Measurements from ENCODE around the gene LRBA.

DNA sequence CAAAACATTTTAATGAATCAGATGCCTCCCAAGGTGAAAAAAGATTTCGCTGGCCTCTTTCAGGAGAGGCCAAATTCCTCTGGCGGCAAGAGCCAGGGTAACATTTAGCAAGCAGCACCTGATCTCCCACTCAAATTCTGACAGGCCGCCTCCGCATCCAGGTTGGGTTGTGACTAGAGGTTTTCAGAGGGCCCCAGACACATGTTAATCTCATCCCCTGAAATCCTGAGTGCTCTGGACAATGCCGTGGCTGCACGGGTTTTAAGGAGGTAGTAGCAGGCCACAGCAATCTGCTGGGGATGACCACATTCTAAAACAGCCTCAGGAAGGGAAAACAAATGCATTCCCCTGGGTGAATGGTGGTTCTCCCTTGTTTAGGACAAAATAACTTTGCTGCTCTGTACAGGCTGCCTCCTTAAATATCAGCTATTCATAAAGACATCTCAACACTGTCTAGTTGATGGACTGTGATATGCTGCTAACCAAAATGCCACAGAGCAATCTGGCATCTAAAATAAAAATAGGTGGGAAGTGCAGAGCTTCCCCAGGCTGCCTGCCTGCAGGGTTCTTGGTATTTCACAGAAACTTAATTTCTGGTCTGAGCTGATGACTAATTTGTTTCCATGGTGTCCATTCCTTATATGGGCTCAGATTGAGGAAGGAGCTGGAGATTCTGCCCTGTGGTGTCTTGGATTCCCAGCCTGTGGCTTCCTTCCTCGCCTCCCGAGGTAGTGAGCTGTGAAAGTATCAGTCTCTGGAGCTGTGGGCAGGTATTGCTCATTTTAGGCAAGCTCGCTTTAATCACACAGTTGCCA is 734.8 kb downstream of the LRBA start:
- TF ChIP-seq, protein P1, sequence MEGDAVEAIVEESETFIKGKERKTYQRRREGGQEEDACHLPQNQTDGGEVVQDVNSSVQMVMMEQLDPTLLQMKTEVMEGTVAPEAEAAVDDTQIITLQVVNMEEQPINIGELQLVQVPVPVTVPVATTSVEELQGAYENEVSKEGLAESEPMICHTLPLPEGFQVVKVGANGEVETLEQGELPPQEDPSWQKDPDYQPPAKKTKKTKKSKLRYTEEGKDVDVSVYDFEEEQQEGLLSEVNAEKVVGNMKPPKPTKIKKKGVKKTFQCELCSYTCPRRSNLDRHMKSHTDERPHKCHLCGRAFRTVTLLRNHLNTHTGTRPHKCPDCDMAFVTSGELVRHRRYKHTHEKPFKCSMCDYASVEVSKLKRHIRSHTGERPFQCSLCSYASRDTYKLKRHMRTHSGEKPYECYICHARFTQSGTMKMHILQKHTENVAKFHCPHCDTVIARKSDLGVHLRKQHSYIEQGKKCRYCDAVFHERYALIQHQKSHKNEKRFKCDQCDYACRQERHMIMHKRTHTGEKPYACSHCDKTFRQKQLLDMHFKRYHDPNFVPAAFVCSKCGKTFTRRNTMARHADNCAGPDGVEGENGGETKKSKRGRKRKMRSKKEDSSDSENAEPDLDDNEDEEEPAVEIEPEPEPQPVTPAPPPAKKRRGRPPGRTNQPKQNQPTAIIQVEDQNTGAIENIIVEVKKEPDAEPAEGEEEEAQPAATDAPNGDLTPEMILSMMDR (IDR thresholded peaks at IDR 0.05) = no peak
- TF ChIP-seq POLR2A (IDR thresholded peaks at IDR 0.05) = no peak

Data from ovary (tissue), 3 donors.